KMS-11 (cell line): ENCODE results near the gene LCN10.
"Not testable (repeated sequence)": the region's sequence is repeated elsewhere in the genome, so short reads cannot be mapped to it uniquely, and the experiment has no call there.

Source experiments
- H2AFZ ChIP-seq: fragments of 200-600 bp; sonication (generic); 2 replicates; pipeline ENCODE4 v1.6.1; 2016; ENCODE audit warnings: antibody characterized with exemption, mixed run types, low read depth
- H3K27ac ChIP-seq: fragments of 200-600 bp; sonication (generic); 2 replicates; pipeline ENCODE4 v1.6.1; 2016; ENCODE audit warnings: mild to moderate bottlenecking, mixed run types
- H3K27me3 ChIP-seq: fragments of 200-600 bp; sonication (generic); 2 replicates; pipeline ENCODE4 v1.6.1; 2017; ENCODE audit warnings: mild to moderate bottlenecking, low read depth, mixed run types, moderate library complexity; ENCODE audit not compliant: insufficient read depth
- H3K36me3 ChIP-seq: fragments of 200-600 bp; sonication (generic); 2 replicates; pipeline ENCODE4 v1.6.1; 2017; ENCODE audit warnings: mild to moderate bottlenecking, mixed run types; ENCODE audit not compliant: insufficient read depth
- H3K4me1 ChIP-seq: fragments of 200-600 bp; sonication (generic); 2 replicates; pipeline ENCODE4 v1.6.1; 2016; ENCODE audit warnings: mild to moderate bottlenecking, low read depth, mixed run types; ENCODE audit not compliant: poor library complexity, severe bottlenecking
- H3K4me2 ChIP-seq: fragments of 200-600 bp; sonication (generic); 2 replicates; pipeline ENCODE4 v1.7.0; 2016; ENCODE audit warnings: mild to moderate bottlenecking, mixed run types
- H3K4me3 ChIP-seq: fragments of 200-600 bp; sonication (generic); IDR thresholded peaks from 2 replicates; pipeline ENCODE4 v1.6.1; 2017; ENCODE audit warnings: low read depth, low read length, mixed read lengths; ENCODE audit not compliant: insufficient read depth
- H3K79me2 ChIP-seq: fragments of 200-600 bp; sonication (generic); 2 replicates; pipeline ENCODE4 v1.6.1; 2016; ENCODE audit warnings: low read depth, mixed run types; ENCODE audit not compliant: insufficient read depth
- H3K9ac ChIP-seq: fragments of 200-600 bp; sonication (generic); 2 replicates; pipeline ENCODE4 v1.6.1; 2016; ENCODE audit warnings: mild to moderate bottlenecking, mixed run types
- H4K20me1 ChIP-seq: fragments of 200-600 bp; sonication (generic); 2 replicates; pipeline ENCODE4 v1.6.1; 2016; ENCODE audit warnings: mild to moderate bottlenecking, mixed run types; ENCODE audit not compliant: insufficient read depth
- TF ChIP-seq, protein P1 (sequence below): fragments of 200-600 bp; sonication (generic); conservative IDR thresholded peaks from 2 replicates; pipeline ENCODE4 v1.6.1; 2017; ENCODE audit warnings: low read depth, mild to moderate bottlenecking, antibody characterized with exemption, low read length, moderate library complexity, mixed read lengths

The LCN10 gene

DNA sequence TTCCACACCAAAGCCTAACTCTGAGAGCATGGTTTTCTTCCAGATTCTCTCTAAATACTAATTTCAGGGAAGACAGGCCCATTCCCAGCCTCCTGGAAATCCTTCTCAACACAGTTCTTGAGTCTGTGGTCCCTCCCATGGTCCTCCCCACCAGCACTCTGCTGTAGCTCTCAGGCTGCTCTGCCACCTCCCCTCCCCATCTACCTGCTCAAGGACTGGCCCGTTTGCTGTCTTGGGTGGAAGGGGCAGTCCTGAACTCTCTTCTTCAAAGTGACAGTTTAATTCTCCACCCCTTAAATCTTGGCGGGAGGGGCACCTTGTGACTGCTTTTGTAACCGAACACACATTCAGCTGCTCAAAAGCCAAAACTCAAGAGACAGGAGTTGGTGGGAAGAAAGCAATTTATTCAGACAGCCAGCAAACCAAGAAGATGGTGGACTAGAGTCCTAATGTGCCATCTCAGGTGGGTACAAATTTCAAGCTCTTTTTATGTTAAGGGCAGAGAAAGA lies 29.2 kb upstream of the LCN10 start:
- Histone ChIP-seq H3K27ac (no peak overlapping the region), H3K4me1 (peaks cover 23% of the 10 kb centered on the region), H3K4me3 (no peak overlapping the region), H4K20me1 (no peaks in the 10 kb centered on the region), H2AFZ (no peak overlapping the region), H3K9ac (no peak overlapping the region), H3K79me2 (no peaks in the 10 kb centered on the region), H3K4me2 (no peak overlapping the region), H3K36me3 (no peaks in the 10 kb centered on the region), H3K27me3 (peaks cover 44% of the 10 kb centered on the region)
- TF ChIP-seq, protein P1, sequence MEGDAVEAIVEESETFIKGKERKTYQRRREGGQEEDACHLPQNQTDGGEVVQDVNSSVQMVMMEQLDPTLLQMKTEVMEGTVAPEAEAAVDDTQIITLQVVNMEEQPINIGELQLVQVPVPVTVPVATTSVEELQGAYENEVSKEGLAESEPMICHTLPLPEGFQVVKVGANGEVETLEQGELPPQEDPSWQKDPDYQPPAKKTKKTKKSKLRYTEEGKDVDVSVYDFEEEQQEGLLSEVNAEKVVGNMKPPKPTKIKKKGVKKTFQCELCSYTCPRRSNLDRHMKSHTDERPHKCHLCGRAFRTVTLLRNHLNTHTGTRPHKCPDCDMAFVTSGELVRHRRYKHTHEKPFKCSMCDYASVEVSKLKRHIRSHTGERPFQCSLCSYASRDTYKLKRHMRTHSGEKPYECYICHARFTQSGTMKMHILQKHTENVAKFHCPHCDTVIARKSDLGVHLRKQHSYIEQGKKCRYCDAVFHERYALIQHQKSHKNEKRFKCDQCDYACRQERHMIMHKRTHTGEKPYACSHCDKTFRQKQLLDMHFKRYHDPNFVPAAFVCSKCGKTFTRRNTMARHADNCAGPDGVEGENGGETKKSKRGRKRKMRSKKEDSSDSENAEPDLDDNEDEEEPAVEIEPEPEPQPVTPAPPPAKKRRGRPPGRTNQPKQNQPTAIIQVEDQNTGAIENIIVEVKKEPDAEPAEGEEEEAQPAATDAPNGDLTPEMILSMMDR, result no peak

DNA sequence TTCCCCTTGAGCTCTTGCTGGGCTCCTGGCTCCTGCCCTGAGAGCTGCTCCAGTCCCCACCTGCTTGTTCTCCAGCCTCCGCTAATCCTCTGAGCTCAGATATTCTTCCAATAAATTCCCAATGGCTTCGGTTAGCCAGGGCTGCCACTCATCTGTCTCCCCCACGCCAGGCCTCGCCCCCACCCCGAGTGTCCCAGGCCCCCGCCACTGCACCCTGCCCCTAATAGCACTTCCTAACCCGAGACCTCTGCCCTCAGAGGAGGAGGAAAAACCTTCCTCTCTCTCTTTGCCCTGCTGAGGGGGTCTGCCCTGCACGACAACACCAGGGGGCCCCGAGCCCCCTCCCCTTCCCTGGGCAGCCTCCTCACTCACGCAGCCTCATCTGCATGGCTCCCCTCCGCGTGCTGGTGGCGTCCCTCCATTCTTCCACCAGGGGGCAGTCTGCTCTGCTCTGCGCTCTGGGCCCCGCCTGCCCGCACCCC lies 27.0 kb upstream of the LCN10 start:
- H3K36me3 ChIP-seq, result no peaks in the 10 kb centered on the region
- no peaks in the 10 kb centered on the region for H4K20me1 ChIP-seq
- TF ChIP-seq, protein P1, result peak; percentile 53
- no peak overlapping the region for H3K27ac ChIP-seq
- H2AFZ ChIP-seq, result no peak overlapping the region
- no peaks in the 10 kb centered on the region for H3K79me2 ChIP-seq
- H3K9ac ChIP-seq, result no peak overlapping the region
- H3K27me3 ChIP-seq, result peaks cover 35% of the 10 kb centered on the region
- H3K4me3 ChIP-seq, result no peak overlapping the region
- H3K4me2 ChIP-seq, result no peak overlapping the region
- peaks cover 40% of the 10 kb centered on the region for H3K4me1 ChIP-seq

DNA sequence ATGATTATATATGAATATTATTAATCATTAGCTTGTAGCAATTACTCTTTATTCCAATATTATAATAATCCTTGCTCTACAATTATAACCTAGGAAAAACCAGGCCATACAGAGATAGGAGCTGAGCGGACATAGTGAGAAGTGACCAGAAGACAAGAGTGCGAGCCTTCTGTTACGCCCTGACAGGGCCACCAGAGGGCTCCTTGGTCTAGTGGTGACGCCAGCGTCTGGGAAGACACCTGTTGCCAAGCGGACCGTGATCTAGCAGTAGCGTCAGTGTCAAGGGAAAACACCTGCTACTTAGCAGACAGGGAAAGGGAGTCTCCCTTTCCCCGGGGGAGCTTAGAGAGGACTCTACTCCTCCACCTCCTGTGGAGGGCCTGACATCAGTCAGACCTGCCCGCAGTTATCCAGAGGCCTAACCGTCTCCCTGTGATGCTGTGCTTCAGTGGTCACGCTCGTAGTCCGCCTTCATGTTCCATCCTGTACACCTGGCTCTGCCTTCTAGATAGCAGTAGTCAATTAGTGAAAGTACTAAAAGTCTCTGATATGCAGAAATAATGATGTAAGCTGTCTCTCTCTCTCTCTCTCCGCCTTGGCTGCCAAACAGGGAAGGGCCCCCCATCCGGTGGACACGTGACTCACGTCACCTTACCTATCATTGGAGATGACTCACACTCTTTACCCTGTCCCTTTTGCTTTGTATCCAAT lies 23.8 kb upstream of the LCN10 start:
- not testable (repeated sequence) for H3K36me3 ChIP-seq, H3K9ac ChIP-seq, H2AFZ ChIP-seq, H3K79me2 ChIP-seq, H3K4me3 ChIP-seq, H4K20me1 ChIP-seq, H3K27ac ChIP-seq
- Histone ChIP-seq H3K4me1 (peaks cover 49% of the 10 kb centered on the region), H3K27me3 (peaks cover 26% of the 10 kb centered on the region), H3K4me2 (peak overlapping the region; percentile 73)
- TF ChIP-seq, protein P1, result peak; percentile 47; the same call in 1 of the 2 replicates

DNA sequence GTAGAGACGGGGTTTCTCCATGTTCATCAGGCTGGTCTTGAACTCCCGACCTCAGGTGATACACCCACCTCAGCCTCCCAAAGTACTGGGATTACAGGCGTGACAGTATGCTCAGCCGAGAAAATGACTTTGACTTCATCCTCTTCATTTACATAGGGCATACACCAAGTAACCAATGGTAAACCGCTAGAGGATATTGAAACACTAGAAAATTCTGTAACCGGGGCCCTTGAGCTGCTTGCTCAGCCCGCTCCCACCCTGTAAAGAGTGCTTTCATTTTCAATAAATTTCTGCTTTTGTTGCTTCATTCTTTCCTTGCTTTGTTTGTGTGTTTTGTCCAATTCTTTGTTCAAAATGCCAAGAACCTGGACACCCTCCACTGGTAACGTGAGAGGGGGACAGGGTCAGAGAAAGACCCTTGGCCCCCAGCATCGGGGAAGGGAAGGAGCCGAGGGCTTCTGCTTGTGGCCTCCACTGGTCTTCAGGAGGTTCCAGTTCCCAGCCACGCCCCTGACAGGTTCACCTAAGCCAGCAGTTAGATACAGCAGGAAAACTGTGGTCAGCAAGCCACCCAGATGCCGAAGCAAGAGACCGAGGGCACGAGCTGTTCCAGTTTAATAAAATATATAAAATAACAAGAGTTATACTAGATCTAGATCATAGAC lies 23.1 kb upstream of the LCN10 start:
- not testable (repeated sequence) for H3K79me2 ChIP-seq, H3K36me3 ChIP-seq, H3K4me3 ChIP-seq, H4K20me1 ChIP-seq, H3K9ac ChIP-seq
- Histone ChIP-seq H2AFZ (peak overlapping the region; percentile 42; the same call in 1 of the 2 replicates), H3K27ac (0 out of 2 replicates have a peak overlapping the region, but pooled peaks have one; percentile 2), H3K4me2 (peak overlapping the region; percentile 73), H3K4me1 (peaks cover 55% of the 10 kb centered on the region), H3K27me3 (peaks cover 22% of the 10 kb centered on the region)
